ENCODE results near the gene KRTAP10-10.
"Not testable (repeated sequence)": the region's sequence is repeated elsewhere in the genome, so short reads cannot be mapped to it uniquely, and the experiment has no call there.

Gene KRTAP10-10

DNA sequence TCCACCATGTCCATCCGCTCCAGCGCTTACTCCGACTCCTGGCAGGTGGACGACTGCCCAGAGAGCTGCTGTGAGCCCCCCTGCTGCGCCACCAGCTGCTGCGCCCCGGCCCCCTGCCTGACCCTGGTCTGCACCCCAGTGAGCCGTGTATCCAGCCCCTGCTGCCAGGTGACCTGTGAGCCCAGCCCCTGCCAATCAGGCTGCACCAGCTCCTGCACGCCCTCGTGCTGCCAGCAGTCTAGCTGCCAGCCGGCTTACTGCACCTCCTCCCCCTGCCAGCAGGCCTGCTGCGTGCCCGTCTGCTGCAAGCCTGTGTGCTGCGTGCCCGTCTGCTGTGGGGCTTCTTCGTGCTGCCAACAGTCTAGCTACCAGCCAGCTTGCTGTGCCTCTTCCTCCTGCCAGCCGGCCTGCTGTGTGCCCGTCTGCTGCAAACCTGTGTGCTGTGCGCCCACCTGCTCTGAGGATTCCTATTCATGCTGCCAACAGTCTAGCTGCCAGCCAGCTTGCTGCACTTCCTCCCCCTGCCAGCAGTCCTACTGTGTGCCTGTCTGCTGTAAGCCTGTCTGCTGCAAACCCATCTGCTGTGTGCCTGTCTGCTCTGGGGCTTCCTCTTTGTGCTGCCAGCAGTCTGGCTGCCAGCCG is 9.9 kb upstream of the KRTAP10-10 start:
- DNase-seq: not testable (repeated sequence)

DNA sequence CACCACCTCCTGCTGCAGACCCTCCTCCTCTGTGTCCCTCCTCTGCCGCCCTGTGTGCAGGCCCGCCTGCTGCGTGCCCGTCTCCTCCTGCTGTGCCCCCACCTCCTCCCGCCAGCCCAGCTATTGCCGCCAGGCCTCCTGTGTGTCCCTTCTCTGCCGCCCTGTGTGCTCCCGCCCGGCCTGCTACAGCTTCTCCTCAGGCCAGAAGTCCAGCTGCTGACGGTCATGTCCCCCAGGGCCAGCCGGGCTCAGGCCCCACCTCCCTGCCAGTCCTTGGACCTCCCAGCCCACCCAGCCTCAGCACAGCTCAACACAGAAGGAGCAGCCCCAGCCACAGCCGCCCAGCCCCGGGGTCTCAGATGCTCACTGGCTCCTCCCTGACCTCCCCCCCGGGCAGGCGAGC is 9.3 kb upstream of the KRTAP10-10 start:
- not testable (repeated sequence) for DNase-seq

DNA sequence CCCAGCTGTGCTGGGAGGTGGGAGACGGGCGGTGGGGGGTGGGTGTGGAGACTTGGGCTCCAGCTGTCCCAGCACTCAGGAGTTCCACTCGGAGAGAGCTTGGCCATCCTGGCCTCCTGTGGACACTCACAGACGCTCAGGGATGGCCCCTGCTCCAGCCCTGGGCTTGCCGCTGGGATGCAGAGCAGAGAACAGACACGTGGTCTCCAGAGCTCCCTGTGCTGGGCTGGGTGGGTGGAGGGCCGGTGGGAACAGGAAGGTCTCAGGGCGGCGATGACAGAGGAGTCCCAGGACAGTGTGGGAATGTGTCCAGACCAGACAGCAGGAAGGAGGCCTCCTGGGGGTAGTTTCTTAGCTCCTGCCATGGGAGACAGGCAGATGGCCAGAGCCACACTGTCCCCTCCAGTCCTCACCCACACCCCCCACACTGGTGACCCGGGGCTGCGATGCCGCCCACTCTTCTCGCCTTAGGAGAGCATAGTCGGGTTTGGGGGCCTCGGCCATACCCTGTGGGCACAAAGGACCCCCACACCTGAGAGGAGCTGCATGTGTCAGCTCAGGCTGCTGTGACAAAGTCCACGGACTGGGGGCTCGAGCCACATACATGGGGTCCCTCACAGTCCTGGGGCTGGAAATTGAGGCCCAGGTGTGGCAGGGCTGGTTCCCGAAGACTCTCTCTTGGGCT is 8.3 kb upstream of the KRTAP10-10 start:
- DNase-seq: no peak

DNA sequence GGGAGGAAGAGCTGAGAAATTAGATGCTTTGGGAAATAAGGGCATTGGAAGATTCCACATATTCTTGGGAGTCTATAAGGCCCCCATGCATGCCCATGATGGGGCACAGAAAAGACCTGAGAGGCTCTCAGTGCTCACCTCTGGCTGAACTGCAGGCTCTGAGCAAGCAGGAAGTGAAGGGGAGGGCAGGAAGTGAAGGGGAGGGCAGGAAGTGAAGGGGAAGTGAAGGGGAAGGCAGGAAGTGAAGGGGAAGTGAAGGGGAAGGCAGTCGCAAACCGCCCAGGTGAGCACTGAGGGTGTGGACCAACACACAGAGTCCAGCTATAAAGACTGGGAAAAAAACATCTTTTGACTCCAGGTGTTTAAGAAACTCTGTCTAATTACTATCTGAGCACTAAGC is 6.7 kb upstream of the KRTAP10-10 start:
- DNase-seq: no peak

- no peak for DNase-seq
These were observed 5.1 kb upstream of the KRTAP10-10 start for GRCh38 chr21:44632067-44632466.

DNA sequence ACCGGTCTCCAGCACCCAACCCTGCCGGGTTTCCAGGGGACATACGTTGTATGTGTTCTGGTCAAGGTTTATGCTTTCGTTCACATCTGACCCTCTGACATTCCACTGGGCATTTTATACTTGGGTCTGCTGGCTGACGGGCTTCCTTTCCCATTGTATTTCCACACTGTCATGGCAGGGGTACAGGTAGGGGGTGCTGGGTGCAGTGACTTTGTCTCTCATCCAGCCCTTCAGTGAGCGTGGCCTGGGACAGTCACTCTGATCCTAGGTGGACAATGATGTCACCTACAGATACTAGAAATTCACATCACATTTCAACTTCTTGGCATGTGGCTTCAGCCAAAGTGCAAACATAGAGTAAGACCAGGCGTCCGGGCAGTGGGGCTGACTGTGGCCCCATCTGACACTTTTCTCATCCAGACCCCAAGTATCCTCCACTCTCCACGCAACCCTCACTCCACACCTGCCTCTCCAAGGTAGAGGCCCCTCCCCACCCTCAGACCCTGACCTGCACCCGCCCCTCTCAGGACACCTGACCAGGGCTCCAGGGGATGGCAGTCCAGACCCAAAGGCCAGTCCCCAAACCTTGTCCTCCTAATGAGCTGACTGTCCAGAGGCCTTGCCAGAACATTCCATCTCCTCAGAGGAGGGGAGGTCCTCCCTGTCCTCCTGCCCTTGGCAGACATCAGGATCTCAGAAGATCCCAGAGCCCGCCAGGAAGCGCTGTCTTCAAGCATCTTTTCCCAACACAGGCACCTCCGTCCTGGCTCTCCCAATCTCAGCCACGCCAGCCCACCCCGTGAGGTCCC is 743 bp upstream of the KRTAP10-10 start:
- no peak for DNase-seq

DNA sequence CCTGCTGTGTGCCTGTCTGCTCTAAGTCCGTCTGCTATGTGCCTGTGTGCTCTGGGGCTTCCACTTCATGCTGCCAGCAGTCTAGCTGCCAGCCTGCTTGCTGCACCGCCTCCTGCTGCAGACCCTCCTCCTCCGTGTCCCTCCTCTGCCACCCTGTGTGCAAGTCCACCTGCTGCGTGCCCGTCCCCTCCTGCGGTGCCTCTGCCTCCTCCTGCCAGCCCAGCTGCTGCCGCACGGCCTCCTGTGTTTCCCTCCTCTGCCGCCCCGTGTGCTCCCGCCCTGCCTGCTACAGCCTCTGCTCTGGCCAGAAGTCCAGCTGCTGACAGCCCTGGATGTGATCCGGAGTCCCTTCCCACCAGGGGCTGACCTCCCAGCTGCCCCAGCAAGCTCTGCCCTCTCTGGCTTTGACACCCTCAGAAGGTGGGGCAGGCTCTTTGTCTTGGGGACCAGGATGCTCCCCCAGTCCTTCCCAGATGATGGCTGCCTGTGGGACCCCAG is 744 bp downstream of the KRTAP10-10 start:
- DNase-seq: not testable (repeated sequence)

GRCh38 chr21:44638506-44639330 is 1.6 kb downstream of the KRTAP10-10 start:
- DNase-seq: not testable (repeated sequence)

DNA sequence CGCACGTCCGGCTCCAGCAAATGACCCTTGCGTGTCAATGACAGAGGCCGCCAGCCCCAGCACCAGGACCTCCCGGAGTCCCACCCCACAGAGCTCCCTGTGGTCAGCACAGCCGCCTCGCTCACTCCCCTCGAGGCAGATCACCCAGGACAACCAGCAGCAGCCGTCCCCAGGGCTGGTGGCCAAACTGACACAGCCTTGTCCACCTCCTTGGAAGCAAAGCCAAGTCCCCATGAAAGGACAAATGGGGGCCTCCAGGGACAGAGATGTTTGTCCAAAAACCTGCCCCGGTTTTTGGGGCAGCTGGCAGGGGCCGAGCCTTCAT is 2.1 kb downstream of the KRTAP10-10 start:
- no peak for DNase-seq

GRCh38 chr21:44640761-44641160 is 3.6 kb downstream of the KRTAP10-10 start:
- DNase-seq: no peak

- DNase-seq: no peak
These were observed 6.7 kb downstream of the KRTAP10-10 start for GRCh38 chr21:44643741-44644310.

DNA sequence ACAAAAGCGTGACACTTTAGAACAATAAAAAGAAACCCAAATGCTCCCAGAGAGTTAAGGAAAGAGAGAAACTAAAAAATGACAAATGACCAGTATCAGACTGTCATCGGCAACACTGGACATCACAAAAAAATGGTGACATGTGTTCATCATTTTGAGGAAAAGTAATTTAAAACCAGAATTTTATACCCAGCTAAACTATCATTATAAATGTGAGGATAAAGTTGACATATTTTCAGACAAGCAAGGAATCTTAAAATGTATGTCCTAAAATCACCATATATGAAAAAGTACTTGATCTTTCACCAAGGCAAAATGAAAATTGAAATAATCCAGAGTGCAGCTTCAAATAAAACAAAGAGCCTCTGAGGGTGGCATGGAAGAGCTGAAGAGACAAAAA is 7.7 kb downstream of the KRTAP10-10 start:
- no peak for DNase-seq

GRCh38 chr21:44646366-44647221 is 9.4 kb downstream of the KRTAP10-10 start, which contains the start of gene KRTAP10-11:
Gene KRTAP10-11 (plus strand): TSS chr21:44646414. CDS start chr21:44646459, 45 bp downstream.
- peak; percentile 74 for DNase-seq

DNA sequence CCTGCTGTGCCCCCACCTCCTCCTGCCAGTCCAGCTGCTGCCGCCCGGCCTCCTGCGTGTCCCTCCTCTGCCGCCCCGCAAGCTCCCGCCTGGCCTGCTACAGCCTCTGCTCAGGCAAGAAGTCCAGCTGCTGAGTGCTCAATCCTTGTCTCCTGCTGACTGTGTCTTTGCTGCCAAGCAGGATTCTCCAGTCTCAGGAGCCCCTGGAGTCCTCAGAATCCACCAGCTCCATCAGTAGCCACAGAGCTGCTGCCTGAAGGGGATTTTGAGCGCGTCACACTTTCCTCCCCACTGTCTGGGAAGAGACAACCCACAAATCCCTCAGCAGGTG is 10.0 kb downstream of the KRTAP10-10 start:
- DNase-seq: peak; percentile 74

DNA sequence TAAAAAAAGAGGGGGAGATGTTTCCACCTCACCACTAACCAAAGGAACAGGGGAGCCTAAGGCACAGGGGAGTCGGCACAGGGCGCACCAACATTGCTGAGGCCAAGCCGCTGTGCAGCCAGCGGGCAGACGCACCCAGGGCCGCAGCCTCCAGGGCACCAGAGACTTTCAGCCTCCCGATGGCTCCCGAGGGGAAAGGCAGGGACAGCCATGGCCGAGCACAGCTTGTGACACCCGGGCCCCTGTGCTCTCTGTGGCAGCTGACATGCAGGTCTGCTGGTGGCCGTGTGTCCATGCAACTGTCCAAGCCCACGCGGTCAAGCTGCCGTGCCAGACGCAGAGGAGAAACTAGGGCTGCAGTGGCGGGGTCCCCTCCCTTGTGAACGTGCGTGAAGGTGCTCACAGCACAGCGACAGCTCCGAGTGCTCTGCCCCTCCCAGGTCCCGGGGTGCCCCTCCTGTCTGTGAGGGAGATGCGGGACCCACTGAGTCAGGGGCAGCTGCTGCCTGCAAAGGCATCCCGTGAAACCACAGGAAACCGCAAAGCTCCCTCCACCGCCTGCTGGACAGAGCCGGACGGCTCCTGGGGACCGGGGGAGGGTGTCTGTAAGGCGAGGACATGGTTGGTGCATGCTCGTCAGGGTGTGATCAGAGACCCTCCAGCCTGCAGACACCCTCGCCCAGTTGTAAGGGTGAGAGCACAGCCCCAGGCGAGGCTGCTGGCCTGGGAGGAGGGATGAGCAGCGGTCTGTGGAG is 11.6 kb downstream of the KRTAP10-10 start:
- DNase-seq: no peak

DNA sequence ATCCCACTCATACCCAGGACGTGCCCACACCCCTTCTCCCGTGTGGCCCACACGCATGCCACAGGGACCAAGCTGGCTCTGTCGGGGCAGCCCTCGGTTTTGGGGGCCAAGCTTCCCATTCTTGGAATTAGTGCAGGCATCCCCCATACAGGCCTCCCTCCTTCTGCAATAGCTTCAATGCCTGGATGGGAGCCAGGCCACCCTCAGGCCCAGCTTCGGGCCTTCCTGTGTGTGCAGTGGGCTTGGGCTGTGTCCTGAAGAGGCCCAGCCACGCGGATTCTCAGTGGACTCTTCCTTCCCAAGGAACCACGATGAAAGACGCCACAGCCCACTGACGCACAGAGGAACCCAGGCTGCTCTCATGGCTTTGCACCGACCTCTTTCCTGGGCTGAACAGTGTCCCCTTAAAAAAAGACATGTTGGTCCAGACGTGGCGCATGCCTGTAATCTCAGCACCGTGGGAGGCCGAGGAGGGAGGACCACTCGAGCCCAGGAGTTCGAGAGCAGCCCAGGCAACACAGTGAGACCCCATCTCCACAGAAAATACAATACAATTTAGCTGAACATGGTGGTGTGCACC is 12.5 kb downstream of the KRTAP10-10 start:
- DNase-seq: no peak

GRCh38 chr21:44650265-44650972 is 13.3 kb downstream of the KRTAP10-10 start:
- no peak for DNase-seq

DNA sequence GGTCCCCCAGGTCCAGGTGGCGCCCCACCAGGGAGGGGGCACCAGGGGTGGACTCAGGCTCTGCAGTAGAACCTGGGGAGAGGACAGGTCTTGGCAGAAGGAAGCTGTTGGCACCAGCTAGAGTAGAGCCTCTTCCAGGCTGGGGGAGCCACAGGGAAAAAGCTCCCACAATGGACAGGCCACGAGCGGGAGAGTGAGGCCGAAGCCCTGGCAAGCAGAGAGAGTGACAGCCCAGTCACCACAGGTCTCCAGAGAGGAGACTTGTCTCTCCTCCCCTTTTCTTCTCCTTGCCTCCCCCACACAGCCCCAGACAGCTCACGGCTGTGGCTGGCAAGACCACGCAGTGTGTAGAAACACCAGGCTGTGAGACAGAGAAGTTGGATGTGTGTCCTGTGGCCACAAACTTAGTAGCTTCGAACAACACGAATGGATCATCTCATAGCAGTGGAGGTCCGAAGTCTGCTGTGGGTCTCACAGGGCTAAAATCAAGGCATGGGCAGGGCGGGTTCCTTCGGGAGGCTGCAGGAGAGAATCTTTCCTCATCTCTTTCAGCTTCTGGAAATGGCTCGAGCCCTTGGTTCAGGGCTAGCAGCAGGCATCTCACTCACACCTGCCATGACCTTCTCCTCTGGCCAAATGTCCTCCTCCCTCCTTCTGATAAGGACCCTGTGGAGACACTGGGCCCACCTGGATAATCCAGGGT is 14.0 kb downstream of the KRTAP10-10 start:
- DNase-seq: no peak

- DNase-seq: no peak
These were observed 16.0 kb downstream of the KRTAP10-10 start for GRCh38 chr21:44653123-44653522.
